Sigmoid colon (tissue), 4 donors: ENCODE data around the gene MLLT10.

Experiments used
- CTCF ChIP-seq, 4 experiments: fragments of 450-650 bp in 3 of 4; fragments of 200-600 bp in 1 of 4; IDR thresholded peaks; one replicate each; pipeline ENCODE4 v1.5.1; 2016 to 2019; ENCODE audit warnings: antibody characterized with exemption in 4 of 4, mild to moderate bottlenecking in 3 of 4, moderate library complexity in 2 of 4
- EP300 ChIP-seq, 4 donors: sonication (generic); formaldehyde crosslinking; IDR thresholded peaks; one replicate each; pipeline ENCODE4 v1.6.1; 2017; ENCODE audit warnings: antibody characterized with exemption in 4 of 4
- POLR2A ChIP-seq, 2 donors: fragments of 450-650 bp; IDR thresholded peaks; one replicate each; pipeline ENCODE4 v1.6.1; 2016; ENCODE audit warnings: antibody characterized with exemption in 2 of 2, mild to moderate bottlenecking in 2 of 2, moderate library complexity in 2 of 2
- POLR2AphosphoS5 ChIP-seq, 4 donors: sonication (generic); formaldehyde crosslinking; IDR thresholded peaks; one replicate each; pipeline ENCODE4 v1.6.1; 2017; ENCODE audit warnings: antibody characterized with exemption in 4 of 4

- no peak for TF ChIP-seq POLR2AphosphoS5 (IDR thresholded peaks at IDR 0.05)
- TF ChIP-seq CTCF (IDR thresholded peaks at IDR 0.05): no peak
- no peak for TF ChIP-seq POLR2A (IDR thresholded peaks at IDR 0.05)
- TF ChIP-seq EP300 (IDR thresholded peaks at IDR 0.05): no peak
Observed at GRCh38 chr10:21707498-21707897, 173.5 kb downstream of the MLLT10 start.
